HCT116 (cell line): ENCODE measurements around the gene RAB30. TPM values are rescaled to one million over a fixed set of nuclear protein-coding genes. Genes with fewer than 3 reads are reported as not detected.

Experiments used
- ATAC-seq: fragments of 200-7000 bp; cut with Tn5 transposase; 2 replicates; pipeline ENCODE4 v1.9.1; 2020; ENCODE audit warnings: mild to moderate bottlenecking, moderate library complexity
- BruUV-seq: library from RNA; stranded (reverse); fragments of 400-500 nt; replicated peaks from 2 replicates; lab custom pipeline; 2021; lab: Mats Ljungman, UMichigan
- CTCF ChIA-PET: fragments of 300-600 bp; sonication (Branson Sonifier 250); formaldehyde crosslinking; loops from one replicate; lab custom pipeline; 2021; ENCODE audit warnings: antibody characterized with exemption; lab: Charles Lee
- POLR2A ChIA-PET: fragments of 300-600, 350-600 bp; sonication (Branson Sonifier 250); formaldehyde crosslinking; loops from one replicate; lab custom pipeline; 2021; ENCODE audit warnings: antibody characterized with exemption; lab: Charles Lee
- RAD21 ChIA-PET, 2 experiments: fragments of 300-600 bp; sonication (Branson Sonifier 250); formaldehyde crosslinking; loops; one replicate each; lab custom pipeline; 2023; ENCODE audit warnings: low total read pairs in 2 of 2; ENCODE audit not compliant: uncharacterized antibody in 2 of 2, unreplicated experiment in 2 of 2, low non-redundant PET in 1 of 2; lab: Charles Lee
- DNase-seq: peaks from one replicate; pipeline ENCODE4 v3.0.0-alpha.2; 2010; ENCODE audit warnings: low read depth, low spot score
- H2AFZ ChIP-seq: fragments of 200-600 bp; shearing (Covaris generic), sonication (generic); 2 replicates; pipeline ENCODE4 v1.6.1; 2017; ENCODE audit warnings: low read depth, mixed run types, mixed read lengths, antibody characterized with exemption, low read length; ENCODE audit not compliant: poor library complexity, severe bottlenecking
- H3K27ac ChIP-seq: 2 replicates; pipeline ENCODE4 v1.5.1; 2012; ENCODE audit warnings: low read depth, low read length
- H3K27me3 ChIP-seq: fragments of 200-600 bp; sonication (generic); 2 replicates; pipeline ENCODE4 v1.6.1; 2016; ENCODE audit warnings: mixed run types, low read length, mixed read lengths; ENCODE audit not compliant: insufficient read depth
- H3K36me3 ChIP-seq, 2 experiments: fragments of 200-500 bp in 1 of 2; fragments of 200-600 bp in 1 of 2; sonication (Bioruptor generic) in 1 of 2; sonication (generic) in 1 of 2; 2 replicates each; pipeline versions ENCODE4 v1.5.1 to v1.6.1; 2014 to 2016; ENCODE audit warnings: low read length in 2 of 2, inconsistent platforms in 1 of 2, mixed read lengths in 1 of 2, mixed run types in 1 of 2; ENCODE audit not compliant: insufficient read depth in 2 of 2, control insufficient read depth in 1 of 2
- H3K4me1 ChIP-seq, 2 experiments: fragments of 200-600 bp in 1 of 2; sonication (generic) in 1 of 2; 2 replicates each; pipeline versions ENCODE4 v1.5.1 to v1.6.1; 2012 to 2017; ENCODE audit warnings: low read length in 2 of 2, inconsistent platforms in 1 of 2, mild to moderate bottlenecking in 1 of 2, mixed read lengths in 1 of 2, mixed run types in 1 of 2, moderate library complexity in 1 of 2; ENCODE audit not compliant: insufficient read depth in 2 of 2, control insufficient read depth in 1 of 2
- H3K4me2 ChIP-seq: fragments of 200-600 bp; sonication (generic); 2 replicates; pipeline ENCODE4 v1.6.1; 2017; ENCODE audit warnings: mixed run types, low read length, mixed read lengths
- H3K4me3 ChIP-seq, 2 experiments: fragments of 200-600 bp in 1 of 2; sonication (generic) in 1 of 2; replicated peaks in 1 of 2; 2 replicates each; pipeline ENCODE4 v1.5.1; 2011 to 2016; ENCODE audit warnings: low read length in 2 of 2, control low read depth in 1 of 2, low read depth in 1 of 2, mild to moderate bottlenecking in 1 of 2, mixed read lengths in 1 of 2, mixed run types in 1 of 2
- H3K79me2 ChIP-seq: fragments of 200-600 bp; sonication (generic); 2 replicates; pipeline ENCODE4 v1.6.1; 2017; ENCODE audit warnings: mild to moderate bottlenecking, mixed run types, low read length, moderate library complexity, mixed read lengths; ENCODE audit not compliant: insufficient read depth
- H3K9ac ChIP-seq: fragments of 200-600 bp; sonication (generic); 2 replicates; pipeline ENCODE4 v1.6.1; 2016; ENCODE audit warnings: low read length, mixed read lengths
- H3K9me2 ChIP-seq: fragments of 200-600 bp; sonication (generic), shearing (Covaris generic); 2 replicates; pipeline ENCODE4 v1.6.1; 2017; ENCODE audit warnings: mixed run types, mild to moderate bottlenecking, moderate library complexity; ENCODE audit not compliant: insufficient read depth
- H3K9me3 ChIP-seq, 2 experiments: fragments of 200-500 bp in 1 of 2; fragments of 200-600 bp in 1 of 2; sonication (Bioruptor generic) in 1 of 2; sonication (generic) in 1 of 2; 2 replicates each; pipeline ENCODE4 v1.6.1; 2014 to 2017; ENCODE audit warnings: low read length in 2 of 2, mixed read lengths in 2 of 2, inconsistent platforms in 1 of 2, low read depth in 1 of 2, mild to moderate bottlenecking in 1 of 2, mixed run types in 1 of 2, moderate library complexity in 1 of 2; ENCODE audit not compliant: control insufficient read depth in 1 of 2, insufficient read depth in 1 of 2
- H4K20me1 ChIP-seq: fragments of 200-600 bp; sonication (generic), shearing (Covaris generic); 2 replicates; pipeline ENCODE4 v1.6.1; 2017; ENCODE audit warnings: mixed run types, mild to moderate bottlenecking, moderate library complexity; ENCODE audit not compliant: insufficient read depth
- CBX3 ChIP-seq: IDR thresholded peaks from 2 replicates; pipeline ENCODE4 v1.6.1; 2012; ENCODE audit warnings: low read depth
- JUND ChIP-seq: IDR thresholded peaks from 2 replicates; pipeline ENCODE4 v1.6.1; 2012
- RAD21 ChIP-seq: IDR thresholded peaks from 2 replicates; pipeline ENCODE4 v1.6.1; 2012; ENCODE audit warnings: low read depth, mild to moderate bottlenecking
- YY1 ChIP-seq: IDR thresholded peaks from 2 replicates; pipeline ENCODE4 v1.6.1; 2011; ENCODE audit warnings: low read length, low read depth, moderate library complexity, mild to moderate bottlenecking; ENCODE audit not compliant: insufficient replicate concordance; ENCODE audit errors: extremely low read depth
- ZFX ChIP-seq: fragments of 450-650 bp; IDR thresholded peaks from 2 replicates; pipeline ENCODE4 v1.6.1; 2017
- ZNF274 ChIP-seq: fragments of 200-500 bp; sonication (Bioruptor generic); IDR thresholded peaks from 2 replicates; pipeline ENCODE4 v1.6.1; 2014; ENCODE audit warnings: mild to moderate bottlenecking, low read depth, low read length, inconsistent platforms
- intact Hi-C: fragments of 100-400 bp; cut with micrococcal nuclease; formaldehyde crosslinking; loops from 2 replicates; pipeline ENCODE4 v1.10.0; 2022
- total RNA-seq: library from RNA; stranded (reverse); gene quantifications from one replicate; pipeline ENCODE4 v1.2.1, GENCODE V29; 2021; ENCODE audit not compliant: unreplicated experiment
- TF ChIP-seq, protein P1 (sequence below): IDR thresholded peaks from 2 replicates; pipeline ENCODE4 v1.6.1; 2012; ENCODE audit warnings: low read depth

The RAB30 gene
- total RNA-seq, 1 experiment from 2014 or later: 5.7 TPM

DNA sequence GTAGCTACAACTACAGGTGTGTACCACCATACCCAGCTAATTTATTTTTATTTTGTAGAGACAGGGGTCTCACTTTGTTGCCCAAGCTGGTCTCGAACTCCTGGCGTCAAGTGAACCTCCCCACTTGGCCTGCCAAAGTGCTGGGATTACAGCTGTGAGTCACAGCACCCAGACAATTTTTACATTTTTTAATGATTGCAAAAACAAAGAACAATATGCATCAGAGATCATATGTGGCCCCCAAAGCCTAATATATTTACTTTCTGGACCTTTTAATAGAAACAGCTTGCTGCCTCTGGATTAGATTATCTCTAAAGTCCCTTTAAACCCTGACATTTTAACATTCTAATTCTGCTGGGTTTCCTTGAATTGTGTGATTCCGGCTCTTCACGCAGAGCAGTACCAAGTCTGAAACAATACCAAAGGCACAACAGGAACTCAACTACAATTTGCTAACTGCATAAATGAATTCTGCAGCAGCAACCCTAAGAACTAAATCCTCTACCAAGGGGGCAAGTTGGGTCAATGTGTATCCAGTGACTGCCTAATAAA, 25.0 kb downstream of the RAB30 start:
- ATAC-seq (no peak), DNase-seq (no peak)
- ChIA-PET RAD21 (no interaction called here), CTCF (interaction anchor here (0.6 kb wide), 1 partner anchor 109 kb away, joined by 3 read pairs; no protein-coding TSS in a partner anchor), POLR2A (no interaction called here)
- no peak overlapping the region for H3K4me2 ChIP-seq
- H3K79me2 ChIP-seq: no peaks in the 10 kb centered on the region
- H4K20me1 ChIP-seq: no peaks in the 10 kb centered on the region
- no peak overlapping the region for H3K27ac ChIP-seq
- no peaks in the 10 kb centered on the region for H3K36me3 ChIP-seq
- no peak overlapping the region for H2AFZ ChIP-seq
- no peak overlapping the region for H3K4me3 ChIP-seq
- TF ChIP-seq YY1 (no peak), ZFX (no peak), CBX3 (no peak), ZNF274 (no peak), RAD21 (no peak), JUND (no peak)
- TF ChIP-seq, protein P1, sequence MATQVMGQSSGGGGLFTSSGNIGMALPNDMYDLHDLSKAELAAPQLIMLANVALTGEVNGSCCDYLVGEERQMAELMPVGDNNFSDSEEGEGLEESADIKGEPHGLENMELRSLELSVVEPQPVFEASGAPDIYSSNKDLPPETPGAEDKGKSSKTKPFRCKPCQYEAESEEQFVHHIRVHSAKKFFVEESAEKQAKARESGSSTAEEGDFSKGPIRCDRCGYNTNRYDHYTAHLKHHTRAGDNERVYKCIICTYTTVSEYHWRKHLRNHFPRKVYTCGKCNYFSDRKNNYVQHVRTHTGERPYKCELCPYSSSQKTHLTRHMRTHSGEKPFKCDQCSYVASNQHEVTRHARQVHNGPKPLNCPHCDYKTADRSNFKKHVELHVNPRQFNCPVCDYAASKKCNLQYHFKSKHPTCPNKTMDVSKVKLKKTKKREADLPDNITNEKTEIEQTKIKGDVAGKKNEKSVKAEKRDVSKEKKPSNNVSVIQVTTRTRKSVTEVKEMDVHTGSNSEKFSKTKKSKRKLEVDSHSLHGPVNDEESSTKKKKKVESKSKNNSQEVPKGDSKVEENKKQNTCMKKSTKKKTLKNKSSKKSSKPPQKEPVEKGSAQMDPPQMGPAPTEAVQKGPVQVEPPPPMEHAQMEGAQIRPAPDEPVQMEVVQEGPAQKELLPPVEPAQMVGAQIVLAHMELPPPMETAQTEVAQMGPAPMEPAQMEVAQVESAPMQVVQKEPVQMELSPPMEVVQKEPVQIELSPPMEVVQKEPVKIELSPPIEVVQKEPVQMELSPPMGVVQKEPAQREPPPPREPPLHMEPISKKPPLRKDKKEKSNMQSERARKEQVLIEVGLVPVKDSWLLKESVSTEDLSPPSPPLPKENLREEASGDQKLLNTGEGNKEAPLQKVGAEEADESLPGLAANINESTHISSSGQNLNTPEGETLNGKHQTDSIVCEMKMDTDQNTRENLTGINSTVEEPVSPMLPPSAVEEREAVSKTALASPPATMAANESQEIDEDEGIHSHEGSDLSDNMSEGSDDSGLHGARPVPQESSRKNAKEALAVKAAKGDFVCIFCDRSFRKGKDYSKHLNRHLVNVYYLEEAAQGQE: no peak
- H3K9me2 ChIP-seq: no peaks in the 10 kb centered on the region
- intact Hi-C loops: no loop called here
- H3K4me1 ChIP-seq: peaks cover 0 to 4% of the 10 kb centered on the region in 2 experiments; a peak in 1 of 4 replicates
- BruUV-seq: no TSS peak
- H3K27me3 ChIP-seq: no peaks in the 10 kb centered on the region
- H3K9me3 ChIP-seq: no peaks in the 10 kb centered on the region
- no peak overlapping the region for H3K9ac ChIP-seq
